Chondrocyte (in vitro differentiated cells): ENCODE measurements around the gene AGBL4. TPM values are rescaled to one million over a fixed set of nuclear protein-coding genes. Genes with fewer than 3 reads are reported as not detected.

Experiments
- DNase-seq: peaks from one replicate; pipeline ENCODE4 v3.0.0; 2021; ENCODE audit warnings: mixed read lengths, low spot score
- H3K27ac Mint-ChIP-seq: one replicate; pipeline ENCODE4 v1.8.0; 2021; ENCODE audit warnings: mild to moderate bottlenecking, moderate library complexity, mixed read lengths; ENCODE audit not compliant: unreplicated experiment
- H3K27me3 Mint-ChIP-seq: 2 replicates; pipeline ENCODE4 v1.8.0; 2021; ENCODE audit warnings: low read depth, mixed read lengths
- H3K36me3 Mint-ChIP-seq: 2 replicates; pipeline ENCODE4 v1.8.0; 2021; ENCODE audit warnings: low read depth, mixed read lengths
- H3K4me1 Mint-ChIP-seq: 2 replicates; pipeline ENCODE4 v1.8.0; 2021; ENCODE audit warnings: low read depth, mild to moderate bottlenecking, mixed read lengths
- H3K4me3 Mint-ChIP-seq: one replicate; pipeline ENCODE4 v1.8.0; 2021; ENCODE audit warnings: mild to moderate bottlenecking, moderate library complexity, mixed read lengths; ENCODE audit not compliant: unreplicated experiment
- H3K9me3 Mint-ChIP-seq: 2 replicates; pipeline ENCODE4 v1.8.0; 2021; ENCODE audit warnings: low read depth, mixed read lengths
- CTCF ChIP-seq: fragments of 200-600 bp; sonication (generic); IDR thresholded peaks from 2 replicates; pipeline ENCODE4 v1.5.0; 2021; ENCODE audit warnings: antibody characterized with exemption, mild to moderate bottlenecking, moderate library complexity
- total RNA-seq: library from RNA; stranded (reverse); gene quantifications from 3 replicates; pipeline ENCODE4 v1.2.1, GENCODE V29; 2021

Gene AGBL4
- total RNA-seq, 1 donor from 2014 or later, result not detected

DNA sequence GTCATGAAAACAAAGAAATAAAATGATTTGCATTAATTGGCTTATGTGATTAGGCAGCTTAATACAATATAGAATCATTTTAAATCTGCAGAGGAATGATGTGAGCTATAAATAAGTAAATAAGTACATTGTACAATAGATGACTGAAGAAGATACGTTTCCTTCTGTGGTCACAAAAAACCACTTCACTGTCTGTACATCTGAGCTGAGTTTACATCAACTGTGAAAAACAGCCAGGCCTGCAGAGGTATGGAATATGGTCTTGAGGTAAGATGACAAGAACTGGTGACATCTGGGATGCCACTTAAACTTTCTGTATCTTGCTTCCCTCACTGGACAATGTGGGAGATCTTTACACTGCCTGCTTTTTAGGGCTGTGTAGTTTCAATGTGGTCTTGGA lies 1117.0 kb downstream of the AGBL4 start:
- no peaks in the 10 kb centered on the region for H3K36me3 Mint-ChIP-seq
- H3K4me3 Mint-ChIP-seq, result no peak overlapping the region
- TF ChIP-seq CTCF, result no peak
- H3K9me3 Mint-ChIP-seq, result no peaks in the 10 kb centered on the region
- peaks cover 7% of the 10 kb centered on the region for H3K27me3 Mint-ChIP-seq
- H3K27ac Mint-ChIP-seq, result no peak overlapping the region
- no peak for DNase-seq
- no peaks in the 10 kb centered on the region for H3K4me1 Mint-ChIP-seq

DNA sequence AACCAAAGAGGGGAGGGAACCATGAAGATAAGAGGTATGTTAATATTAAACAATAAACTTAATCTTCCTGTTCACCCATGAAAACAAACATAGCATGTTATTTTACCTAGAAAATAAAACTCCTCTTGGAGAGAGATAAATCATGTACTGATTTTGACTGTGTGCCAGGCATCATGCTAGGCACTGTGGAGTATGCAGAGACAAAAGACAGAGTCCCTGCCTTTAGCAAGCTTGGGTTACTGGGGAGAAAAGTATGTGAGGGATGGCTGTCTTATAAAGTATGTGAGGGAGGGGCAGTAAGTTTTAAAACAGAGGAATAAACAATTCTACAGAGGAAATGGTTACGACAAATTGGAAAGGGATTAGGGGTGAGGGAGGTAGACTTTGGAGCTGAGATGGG lies 1117.6 kb downstream of the AGBL4 start:
- no peak overlapping the region for H3K27ac Mint-ChIP-seq
- no peak for DNase-seq
- H3K9me3 Mint-ChIP-seq, result no peaks in the 10 kb centered on the region
- H3K4me1 Mint-ChIP-seq, result no peaks in the 10 kb centered on the region
- H3K27me3 Mint-ChIP-seq, result peaks cover 7% of the 10 kb centered on the region
- no peaks in the 10 kb centered on the region for H3K36me3 Mint-ChIP-seq
- no peak for TF ChIP-seq CTCF
- H3K4me3 Mint-ChIP-seq, result no peak overlapping the region

- Mint-ChIP-seq H3K36me3 (no peaks in the 10 kb centered on the region), H3K9me3 (no peaks in the 10 kb centered on the region), H3K4me3 (no peak overlapping the region), H3K27ac (no peak overlapping the region), H3K4me1 (no peaks in the 10 kb centered on the region), H3K27me3 (peaks cover 7% of the 10 kb centered on the region)
- no peak for TF ChIP-seq CTCF
- DNase-seq, result no peak
These were observed 1120.5 kb downstream of the AGBL4 start for GRCh38 chr1:48903291-48903690.

DNA sequence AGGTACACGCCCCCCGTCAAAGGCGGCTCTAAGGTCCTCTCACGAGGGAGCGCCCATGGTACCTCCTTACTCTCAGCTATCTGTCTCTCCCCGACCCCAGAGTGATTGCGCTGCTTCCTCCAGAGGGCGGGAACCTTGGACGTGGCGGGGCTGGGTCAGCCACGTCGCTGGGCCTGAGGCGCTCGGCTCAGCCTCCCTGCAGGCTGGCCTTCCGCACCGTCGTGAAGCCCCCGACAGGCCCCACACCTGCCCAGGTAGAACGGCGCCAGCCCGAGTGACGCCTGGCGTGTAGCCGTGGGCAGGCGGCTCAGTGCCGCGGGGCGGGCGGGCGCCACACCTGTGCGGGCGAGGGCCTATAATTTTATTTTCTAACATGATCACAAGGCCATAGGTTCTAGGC lies 1124.9 kb downstream of the AGBL4 start:
- no peak overlapping the region for H3K4me3 Mint-ChIP-seq
- H3K36me3 Mint-ChIP-seq, result no peaks in the 10 kb centered on the region
- H3K27ac Mint-ChIP-seq, result no peak overlapping the region
- H3K9me3 Mint-ChIP-seq, result peaks cover 6% of the 10 kb centered on the region
- peaks cover 2% of the 10 kb centered on the region for H3K27me3 Mint-ChIP-seq
- TF ChIP-seq CTCF, result no peak
- no peaks in the 10 kb centered on the region for H3K4me1 Mint-ChIP-seq
- DNase-seq, result peak; percentile 83

DNA sequence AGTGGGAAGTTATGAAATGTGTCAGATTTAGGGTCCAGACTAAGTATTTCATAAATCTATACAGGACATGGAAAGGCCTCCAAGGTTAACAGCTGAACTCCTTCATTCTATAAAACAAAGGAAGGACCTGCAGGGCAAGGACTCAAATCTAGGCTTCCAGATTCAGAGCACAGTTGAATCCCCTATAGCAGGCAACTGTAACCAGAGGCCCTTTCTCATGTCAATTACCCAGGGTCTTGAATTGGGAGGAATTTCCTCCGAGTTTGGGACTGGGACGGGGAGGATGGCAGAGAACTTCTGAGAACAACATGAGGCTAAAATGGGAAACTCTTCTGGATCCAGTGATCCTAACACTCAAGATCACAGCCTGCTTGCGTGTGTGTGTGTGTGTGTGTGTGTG lies 1134.1 kb downstream of the AGBL4 start:
- no peaks in the 10 kb centered on the region for H3K4me1 Mint-ChIP-seq
- H3K9me3 Mint-ChIP-seq, result peaks cover 1% of the 10 kb centered on the region
- no peak overlapping the region for H3K27ac Mint-ChIP-seq

More for the DNA sequence above, 1134.1 kb downstream of the AGBL4 start:
- DNase-seq, result no peak
- H3K27me3 Mint-ChIP-seq, result peaks cover 3% of the 10 kb centered on the region
- H3K4me3 Mint-ChIP-seq, result no peak overlapping the region
- TF ChIP-seq CTCF, result no peak
- no peaks in the 10 kb centered on the region for H3K36me3 Mint-ChIP-seq
